Peyer's patch (tissue), 4 donors: ENCODE measurements around the gene DYRK1A.

Source experiments
- POLR2A ChIP-seq, 2 donors: fragments of 450-650 bp; IDR thresholded peaks; one replicate each; pipeline ENCODE4 v1.5.1; 2017; ENCODE audit warnings: antibody characterized with exemption in 2 of 2, mild to moderate bottlenecking in 2 of 2, moderate library complexity in 2 of 2
- TF ChIP-seq, protein P1 (sequence below), 6 experiments: fragments of 450-650 bp in 4 of 6; fragments of 200-600 bp in 2 of 6; sonication (generic) in 1 of 6; IDR thresholded peaks; one replicate each; pipeline ENCODE4 v1.5.1; 2017 to 2019; ENCODE audit warnings: antibody characterized with exemption in 6 of 6, mild to moderate bottlenecking in 3 of 6, moderate library complexity in 1 of 6

DNA sequence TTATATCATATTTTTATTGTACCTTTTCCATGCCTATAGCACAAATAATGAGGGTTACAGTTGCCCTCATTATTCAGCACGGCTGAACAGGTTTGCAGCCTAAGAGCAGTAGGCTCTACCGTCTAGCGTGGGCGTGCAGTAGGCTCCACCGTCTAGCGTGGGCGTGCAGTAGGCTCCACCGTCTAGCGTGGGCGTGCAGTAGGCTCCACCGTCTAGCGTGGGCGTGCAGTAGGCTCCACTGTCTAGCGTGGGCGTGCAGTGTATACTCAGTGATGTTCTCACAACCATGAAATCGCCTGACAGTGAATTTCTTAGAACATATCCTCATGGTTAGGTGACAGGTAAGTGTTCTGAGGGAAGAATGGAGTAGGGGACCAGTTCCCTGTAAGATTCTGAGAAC is 84.9 kb downstream of the DYRK1A start:
- TF ChIP-seq, protein P1, sequence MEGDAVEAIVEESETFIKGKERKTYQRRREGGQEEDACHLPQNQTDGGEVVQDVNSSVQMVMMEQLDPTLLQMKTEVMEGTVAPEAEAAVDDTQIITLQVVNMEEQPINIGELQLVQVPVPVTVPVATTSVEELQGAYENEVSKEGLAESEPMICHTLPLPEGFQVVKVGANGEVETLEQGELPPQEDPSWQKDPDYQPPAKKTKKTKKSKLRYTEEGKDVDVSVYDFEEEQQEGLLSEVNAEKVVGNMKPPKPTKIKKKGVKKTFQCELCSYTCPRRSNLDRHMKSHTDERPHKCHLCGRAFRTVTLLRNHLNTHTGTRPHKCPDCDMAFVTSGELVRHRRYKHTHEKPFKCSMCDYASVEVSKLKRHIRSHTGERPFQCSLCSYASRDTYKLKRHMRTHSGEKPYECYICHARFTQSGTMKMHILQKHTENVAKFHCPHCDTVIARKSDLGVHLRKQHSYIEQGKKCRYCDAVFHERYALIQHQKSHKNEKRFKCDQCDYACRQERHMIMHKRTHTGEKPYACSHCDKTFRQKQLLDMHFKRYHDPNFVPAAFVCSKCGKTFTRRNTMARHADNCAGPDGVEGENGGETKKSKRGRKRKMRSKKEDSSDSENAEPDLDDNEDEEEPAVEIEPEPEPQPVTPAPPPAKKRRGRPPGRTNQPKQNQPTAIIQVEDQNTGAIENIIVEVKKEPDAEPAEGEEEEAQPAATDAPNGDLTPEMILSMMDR (IDR thresholded peaks at IDR 0.05), result no peak
- no peak for TF ChIP-seq POLR2A (IDR thresholded peaks at IDR 0.05)
